Type B pancreatic cell (in vitro differentiated cells): ENCODE measurements around the gene COMT. TPM values are rescaled to one million over a fixed set of nuclear protein-coding genes. Genes with fewer than 3 reads are reported as not detected.

Experiments used
- DNase-seq: peaks from one replicate; pipeline ENCODE4 v3.0.0; 2021; ENCODE audit warnings: mixed read lengths; ENCODE audit not compliant: unreplicated experiment; ENCODE audit errors: extremely low spot score
- H3K27ac Mint-ChIP-seq: 2 replicates; pipeline ENCODE4 v1.8.0; 2021; ENCODE audit warnings: mild to moderate bottlenecking, mixed read lengths
- H3K27me3 Mint-ChIP-seq: 2 replicates; pipeline ENCODE4 v1.8.0; 2021; ENCODE audit warnings: mixed read lengths
- H3K36me3 Mint-ChIP-seq: 2 replicates; pipeline ENCODE4 v1.8.0; 2021; ENCODE audit warnings: mixed read lengths
- H3K4me1 Mint-ChIP-seq: one replicate; pipeline ENCODE4 v1.8.0; 2021; ENCODE audit warnings: mixed read lengths; ENCODE audit not compliant: unreplicated experiment
- H3K4me3 Mint-ChIP-seq: 2 replicates; pipeline ENCODE4 v1.8.0; 2021; ENCODE audit warnings: mild to moderate bottlenecking, mixed read lengths
- H3K9me3 Mint-ChIP-seq: 2 replicates; pipeline ENCODE4 v1.8.0; 2021; ENCODE audit warnings: mixed read lengths
- total RNA-seq: library from RNA; stranded (reverse); gene quantifications from 2 replicates; pipeline ENCODE4 v1.2.1, GENCODE V29; 2021; ENCODE audit warnings: low replicate concordance
- TF ChIP-seq, protein P1 (sequence below): fragments of 200-600 bp; sonication (generic); conservative IDR thresholded peaks from 2 replicates; pipeline ENCODE4 v1.5.0; 2021; ENCODE audit warnings: antibody characterized with exemption, mild to moderate bottlenecking

COMT gene
- total RNA-seq, 1 donor from 2014 or later = 87.4 TPM

DNA sequence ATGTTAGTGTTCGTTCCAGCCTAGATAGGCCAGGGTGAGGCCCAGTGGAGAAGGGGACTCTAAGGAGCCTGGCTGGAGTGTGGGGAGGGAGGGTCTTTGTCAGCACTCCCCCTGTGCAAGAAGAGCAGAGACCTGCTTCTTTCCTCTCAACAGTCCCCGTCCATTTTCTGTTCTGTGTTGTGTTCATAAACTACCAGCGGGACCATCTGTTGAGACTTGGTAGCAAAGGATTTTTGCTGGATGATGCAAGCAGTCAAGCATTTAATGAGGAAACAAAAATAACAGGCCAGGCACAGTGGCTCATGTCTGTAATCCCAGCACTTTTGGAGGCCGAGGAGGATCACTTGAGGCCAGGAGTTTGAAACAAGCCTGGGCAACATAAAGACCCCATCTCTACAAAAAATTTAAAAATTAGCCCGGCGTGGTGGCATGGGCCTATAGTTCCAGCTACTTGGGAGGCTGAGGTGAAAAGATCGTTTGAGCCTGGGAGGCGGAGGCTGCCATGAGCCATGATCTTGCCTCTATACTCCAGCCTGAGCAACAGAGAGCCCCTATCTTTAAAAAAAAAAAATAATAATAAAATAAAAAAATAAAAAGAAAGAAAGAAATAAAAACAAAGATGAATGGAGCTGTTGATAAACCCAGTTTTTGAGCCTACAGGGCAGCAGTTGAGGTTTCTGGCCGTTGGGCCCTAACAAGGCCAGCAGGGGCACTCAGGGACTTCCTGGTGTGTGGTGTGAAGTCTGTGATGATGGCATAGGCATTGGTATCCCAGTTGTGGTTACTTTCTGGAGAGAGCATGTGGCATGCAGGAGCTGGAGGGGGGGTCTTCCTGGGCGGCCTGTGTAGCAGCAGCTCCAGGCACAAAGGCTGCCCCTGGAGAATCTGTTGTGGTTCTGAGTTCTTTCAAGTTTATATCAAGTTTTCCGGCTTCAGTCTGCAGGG is 1.8 kb downstream of the COMT start:
- peak overlapping the region; percentile 95 for H3K27ac Mint-ChIP-seq
- H3K9me3 Mint-ChIP-seq = no peaks in the 10 kb centered on the region
- DNase-seq = no peak
- TF ChIP-seq, protein P1, sequence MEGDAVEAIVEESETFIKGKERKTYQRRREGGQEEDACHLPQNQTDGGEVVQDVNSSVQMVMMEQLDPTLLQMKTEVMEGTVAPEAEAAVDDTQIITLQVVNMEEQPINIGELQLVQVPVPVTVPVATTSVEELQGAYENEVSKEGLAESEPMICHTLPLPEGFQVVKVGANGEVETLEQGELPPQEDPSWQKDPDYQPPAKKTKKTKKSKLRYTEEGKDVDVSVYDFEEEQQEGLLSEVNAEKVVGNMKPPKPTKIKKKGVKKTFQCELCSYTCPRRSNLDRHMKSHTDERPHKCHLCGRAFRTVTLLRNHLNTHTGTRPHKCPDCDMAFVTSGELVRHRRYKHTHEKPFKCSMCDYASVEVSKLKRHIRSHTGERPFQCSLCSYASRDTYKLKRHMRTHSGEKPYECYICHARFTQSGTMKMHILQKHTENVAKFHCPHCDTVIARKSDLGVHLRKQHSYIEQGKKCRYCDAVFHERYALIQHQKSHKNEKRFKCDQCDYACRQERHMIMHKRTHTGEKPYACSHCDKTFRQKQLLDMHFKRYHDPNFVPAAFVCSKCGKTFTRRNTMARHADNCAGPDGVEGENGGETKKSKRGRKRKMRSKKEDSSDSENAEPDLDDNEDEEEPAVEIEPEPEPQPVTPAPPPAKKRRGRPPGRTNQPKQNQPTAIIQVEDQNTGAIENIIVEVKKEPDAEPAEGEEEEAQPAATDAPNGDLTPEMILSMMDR = no peak
- H3K36me3 Mint-ChIP-seq = peaks cover 5% of the 10 kb centered on the region
- H3K4me1 Mint-ChIP-seq = peaks cover 19% of the 10 kb centered on the region
- H3K27me3 Mint-ChIP-seq = no peaks in the 10 kb centered on the region
- peak overlapping the region; percentile 95 for H3K4me3 Mint-ChIP-seq

DNA sequence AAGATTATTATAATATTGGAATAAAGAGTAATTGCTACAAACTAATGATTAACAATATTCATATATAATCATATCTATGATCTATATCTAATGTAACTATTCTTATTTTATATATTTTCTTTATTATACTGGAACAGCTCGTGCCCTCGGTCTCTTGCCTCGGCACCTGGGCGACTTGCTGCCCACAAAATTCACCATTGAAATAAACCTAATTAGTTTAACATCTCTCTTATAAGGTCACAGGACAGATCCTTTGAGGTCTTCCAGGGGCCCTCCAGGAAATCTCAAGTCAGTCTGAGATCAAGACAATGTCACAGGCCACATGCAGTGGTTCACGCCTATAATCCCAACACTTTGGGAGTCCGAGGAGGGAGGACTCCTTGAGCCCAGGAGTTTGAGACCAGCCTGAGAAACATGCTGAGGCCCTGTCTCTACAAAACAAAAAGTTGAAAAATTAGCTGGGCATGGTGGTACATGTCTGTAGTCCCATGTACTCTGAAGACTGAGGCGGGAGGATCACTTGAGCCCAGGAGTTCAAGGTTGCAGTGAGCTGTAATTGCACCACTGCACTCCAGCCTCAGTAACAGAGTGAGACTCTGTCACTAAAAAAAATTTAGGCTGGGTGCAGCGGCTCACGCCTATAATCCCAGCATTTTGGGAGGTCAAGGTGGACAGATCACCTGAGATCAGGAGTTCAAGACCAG is 6.6 kb downstream of the COMT start:
- Mint-ChIP-seq H3K27me3 (no peaks in the 10 kb centered on the region), H3K9me3 (no peaks in the 10 kb centered on the region), H3K4me3 (no peak overlapping the region), H3K27ac (no peak overlapping the region), H3K36me3 (peaks cover 4% of the 10 kb centered on the region), H3K4me1 (peaks cover 17% of the 10 kb centered on the region)
- TF ChIP-seq, protein P1 = peak; percentile 7
- DNase-seq = no peak

DNA sequence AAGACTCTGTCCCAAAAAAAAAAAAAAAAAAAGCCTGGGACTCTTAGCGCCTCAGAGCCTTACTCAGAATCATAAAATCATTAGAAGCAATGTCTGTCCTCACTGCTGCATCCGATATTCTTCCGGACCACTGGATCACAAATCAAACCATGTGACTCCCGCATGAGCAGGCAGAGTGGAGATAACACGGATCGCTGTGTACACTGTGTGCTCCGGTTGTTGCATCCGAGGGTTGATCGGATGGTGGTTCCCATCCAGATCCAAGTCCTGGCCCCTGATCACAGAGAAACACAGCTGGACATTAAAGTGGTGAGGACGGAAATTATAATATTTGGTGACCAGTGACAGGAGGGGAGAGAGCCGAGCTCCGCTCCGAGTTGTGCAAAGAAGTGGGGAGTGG is 9.8 kb downstream of the COMT start:
- H3K27ac Mint-ChIP-seq = peak overlapping the region; percentile 72
- H3K9me3 Mint-ChIP-seq = no peaks in the 10 kb centered on the region
- H3K4me1 Mint-ChIP-seq = peaks cover 16% of the 10 kb centered on the region
- TF ChIP-seq, protein P1 = no peak
- no peak overlapping the region for H3K4me3 Mint-ChIP-seq
- H3K36me3 Mint-ChIP-seq = peaks cover 4% of the 10 kb centered on the region
- H3K27me3 Mint-ChIP-seq = no peaks in the 10 kb centered on the region
- no peak for DNase-seq

DNA sequence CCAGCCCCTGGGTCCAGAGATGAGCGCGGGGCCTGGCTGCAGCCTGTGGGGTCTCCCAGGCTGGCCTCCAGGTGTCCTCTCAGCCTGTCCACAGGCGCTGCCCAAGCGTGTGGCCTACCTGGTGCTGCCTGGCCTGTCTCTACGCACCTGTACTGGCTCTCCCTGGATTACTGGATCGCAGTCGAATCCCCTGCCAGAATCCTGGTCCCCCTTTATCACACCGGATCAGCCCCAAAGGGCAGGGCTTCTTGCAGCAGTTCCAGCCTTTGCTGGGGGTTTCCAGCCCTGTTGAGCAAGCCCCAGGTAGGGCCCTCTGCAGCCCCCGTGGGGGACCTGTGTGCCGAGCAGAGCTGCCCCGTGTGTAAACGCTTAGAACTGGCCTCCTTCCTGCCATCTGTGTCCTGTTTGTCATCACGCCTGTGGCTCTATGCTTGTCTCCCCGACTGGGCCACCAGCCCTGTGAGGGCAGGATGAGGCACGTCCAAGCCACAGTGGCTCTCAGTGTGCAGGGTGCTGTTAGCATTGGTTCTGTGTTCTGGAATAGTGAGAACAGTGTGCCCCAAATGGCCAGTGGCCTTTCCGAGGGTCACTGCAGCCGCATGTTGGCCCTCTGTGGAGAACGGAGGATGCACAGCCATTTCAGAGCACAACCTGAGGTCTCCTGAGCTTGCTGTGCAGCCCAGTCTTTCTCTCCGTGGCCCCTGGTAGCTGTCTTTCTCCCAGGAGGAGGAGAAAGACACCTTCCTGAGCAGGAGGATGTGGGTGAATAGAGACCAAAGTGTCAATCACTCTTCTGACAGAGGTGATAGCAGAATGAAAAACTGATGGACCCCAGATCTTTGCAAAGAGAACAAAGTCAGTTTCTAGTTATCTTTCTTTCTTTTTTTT is 13.9 kb downstream of the COMT start:
- Mint-ChIP-seq H3K9me3 (no peaks in the 10 kb centered on the region), H3K4me3 (no peak overlapping the region), H3K27me3 (no peaks in the 10 kb centered on the region), H3K36me3 (peaks cover 4% of the 10 kb centered on the region), H3K4me1 (peaks cover 23% of the 10 kb centered on the region), H3K27ac (peak overlapping the region; percentile 34)
- DNase-seq = no peak
- TF ChIP-seq, protein P1 = no peak

DNA sequence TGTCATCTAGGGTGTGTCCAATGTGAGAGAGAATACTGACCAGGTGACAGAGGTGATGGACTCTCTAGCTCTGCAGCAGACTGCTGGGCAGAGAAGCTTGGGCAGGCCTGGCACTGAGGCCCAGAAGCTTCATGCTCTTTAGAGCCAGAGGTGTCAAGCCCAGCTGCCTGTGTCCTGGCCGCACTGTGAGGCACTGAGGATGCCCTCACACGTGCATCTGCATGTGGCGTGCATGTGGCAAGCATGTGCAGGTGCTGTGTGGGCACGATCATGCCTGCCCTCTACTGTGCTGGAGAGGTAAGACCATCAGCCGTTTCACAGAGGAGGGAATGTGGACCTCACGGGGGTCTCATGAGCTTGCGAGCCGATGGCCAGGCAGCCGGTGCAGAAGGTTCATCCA is 15.9 kb downstream of the COMT start:
- Mint-ChIP-seq H3K27ac (no peak overlapping the region), H3K9me3 (no peaks in the 10 kb centered on the region), H3K36me3 (no peaks in the 10 kb centered on the region), H3K27me3 (no peaks in the 10 kb centered on the region), H3K4me1 (peaks cover 14% of the 10 kb centered on the region), H3K4me3 (no peak overlapping the region)
- TF ChIP-seq, protein P1 = peak; percentile 22
- no peak for DNase-seq
